ENCODE data around the gene SLC17A9. TPM values are rescaled to one million over a fixed set of nuclear protein-coding genes. Genes with fewer than 3 reads are reported as not detected.

The SLC17A9 gene
- total and polyA plus RNA-seq, 4 donors, result 2.4 to 17.3 (median 9.6) TPM

- H3K9me3 ChIP-seq (ENCODE audit: control insufficient read depth in 4 of 4, insufficient read depth in 3 of 4, low read length in 3 of 4), result peaks cover 0 to 20% (median 5%) of the 10 kb centered on the region in 4 donors
- H3K9ac ChIP-seq (ENCODE audit: insufficient read depth in 1 of 2, low read length in 2 of 2), result no peak overlapping the region
- no peak overlapping the region for H3K4me3 ChIP-seq
- ATAC-seq (ENCODE audit: insufficient read depth, low FRiP score) (no peak), DNase-seq (no peak)
- TF ChIP-seq, protein P1, sequence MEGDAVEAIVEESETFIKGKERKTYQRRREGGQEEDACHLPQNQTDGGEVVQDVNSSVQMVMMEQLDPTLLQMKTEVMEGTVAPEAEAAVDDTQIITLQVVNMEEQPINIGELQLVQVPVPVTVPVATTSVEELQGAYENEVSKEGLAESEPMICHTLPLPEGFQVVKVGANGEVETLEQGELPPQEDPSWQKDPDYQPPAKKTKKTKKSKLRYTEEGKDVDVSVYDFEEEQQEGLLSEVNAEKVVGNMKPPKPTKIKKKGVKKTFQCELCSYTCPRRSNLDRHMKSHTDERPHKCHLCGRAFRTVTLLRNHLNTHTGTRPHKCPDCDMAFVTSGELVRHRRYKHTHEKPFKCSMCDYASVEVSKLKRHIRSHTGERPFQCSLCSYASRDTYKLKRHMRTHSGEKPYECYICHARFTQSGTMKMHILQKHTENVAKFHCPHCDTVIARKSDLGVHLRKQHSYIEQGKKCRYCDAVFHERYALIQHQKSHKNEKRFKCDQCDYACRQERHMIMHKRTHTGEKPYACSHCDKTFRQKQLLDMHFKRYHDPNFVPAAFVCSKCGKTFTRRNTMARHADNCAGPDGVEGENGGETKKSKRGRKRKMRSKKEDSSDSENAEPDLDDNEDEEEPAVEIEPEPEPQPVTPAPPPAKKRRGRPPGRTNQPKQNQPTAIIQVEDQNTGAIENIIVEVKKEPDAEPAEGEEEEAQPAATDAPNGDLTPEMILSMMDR (IDR thresholded peaks at IDR 0.05; ENCODE audit: control extremely low read depth, extremely low read depth), result no peak
- no peaks in the 10 kb centered on the region for H3K4me1 ChIP-seq (ENCODE audit: control insufficient read depth in 5 of 5, insufficient read depth in 5 of 5, low read length in 5 of 5)
- H3K27me3 ChIP-seq (ENCODE audit: control insufficient read depth in 3 of 3, insufficient read depth in 3 of 3, low read length in 2 of 3), result peaks cover 28 to 54% (median 49%) of the 10 kb centered on the region in 3 donors
- 66 to 67% methylated on average over 21 of the region's 22 CpGs for WGBS, 2 donors
- H3K36me3 ChIP-seq (ENCODE audit: control insufficient read depth in 4 of 4, insufficient read depth in 4 of 4, low read length in 4 of 4), result no peaks in the 10 kb centered on the region
- H3K27ac ChIP-seq (ENCODE audit: low read depth in 1 of 2, low read length in 1 of 2), result no peak overlapping the region
Measured at GRCh38 chr20:63015662-63016361, 63.3 kb downstream of the SLC17A9 start.

DNA sequence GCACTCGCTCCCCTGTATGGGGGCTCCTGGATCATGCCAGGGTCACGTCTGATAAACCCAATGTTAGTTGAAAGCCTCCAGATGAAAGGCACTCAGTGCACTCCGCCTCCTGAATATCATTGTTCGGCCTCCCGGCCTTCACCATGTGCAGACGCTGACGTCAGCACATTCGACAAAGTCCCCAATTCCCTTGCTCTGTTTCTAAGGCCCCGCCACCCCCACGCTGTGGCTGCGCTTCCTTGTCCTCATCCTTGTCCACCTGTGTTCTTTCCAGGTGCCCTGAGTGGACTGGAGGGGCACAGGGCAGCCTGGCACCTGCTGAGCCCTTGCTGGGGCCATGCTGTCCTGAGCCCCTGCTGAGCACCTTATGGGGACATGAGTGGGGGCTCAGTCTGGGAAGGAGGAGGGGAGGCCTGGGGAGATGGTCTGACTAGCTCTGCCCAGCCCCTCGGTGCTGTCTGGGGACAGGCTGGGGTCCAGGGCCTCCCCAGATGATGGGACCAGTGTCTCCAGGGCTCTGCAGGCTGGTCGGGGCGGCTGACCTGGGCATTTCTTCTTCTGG is 64.1 kb downstream of the SLC17A9 start:
- 70 to 81% methylated on average over 14 of the region's 14 CpGs for WGBS, 2 donors
- Histone ChIP-seq H3K27me3 (ENCODE audit: control insufficient read depth in 3 of 3, insufficient read depth in 3 of 3, low read length in 2 of 3) (peaks cover 32 to 49% (median 42%) of the 10 kb centered on the region in 3 donors), H3K4me1 (ENCODE audit: control insufficient read depth in 5 of 5, insufficient read depth in 5 of 5, low read length in 5 of 5) (no peaks in the 10 kb centered on the region), H3K4me3 (no peak overlapping the region), H3K9me3 (ENCODE audit: control insufficient read depth in 4 of 4, insufficient read depth in 3 of 4, low read length in 3 of 4) (peaks cover 0 to 22% (median 5%) of the 10 kb centered on the region in 4 donors), H3K9ac (ENCODE audit: insufficient read depth in 1 of 2, low read length in 2 of 2) (no peak overlapping the region), H3K36me3 (ENCODE audit: control insufficient read depth in 4 of 4, insufficient read depth in 4 of 4, low read length in 4 of 4) (no peaks in the 10 kb centered on the region), H3K27ac (ENCODE audit: low read depth in 1 of 2, low read length in 1 of 2) (no peak overlapping the region)
- ATAC-seq (ENCODE audit: insufficient read depth, low FRiP score) (no peak), DNase-seq (no peak)
- TF ChIP-seq, protein P1 (IDR thresholded peaks at IDR 0.05; ENCODE audit: control extremely low read depth, extremely low read depth), result no peak

- H3K27me3 ChIP-seq (ENCODE audit: control insufficient read depth in 3 of 3, insufficient read depth in 3 of 3, low read length in 2 of 3), result peaks cover 36 to 46% (median 37%) of the 10 kb centered on the region in 3 donors
- H3K9ac ChIP-seq (ENCODE audit: insufficient read depth in 1 of 2, low read length in 2 of 2), result no peak overlapping the region
- H3K36me3 ChIP-seq (ENCODE audit: control insufficient read depth in 4 of 4, insufficient read depth in 4 of 4, low read length in 4 of 4), result no peaks in the 10 kb centered on the region
- H3K27ac ChIP-seq (ENCODE audit: low read depth in 1 of 2, low read length in 1 of 2), result no peak overlapping the region
- TF ChIP-seq, protein P1 (IDR thresholded peaks at IDR 0.05; ENCODE audit: control extremely low read depth, extremely low read depth), result no peak
- WGBS, 2 donors, result 72 to 81% methylated on average over 21 to 22 of the region's 22 CpGs
- ATAC-seq (ENCODE audit: insufficient read depth, low FRiP score), result no peak
- H3K9me3 ChIP-seq (ENCODE audit: control insufficient read depth in 4 of 4, insufficient read depth in 3 of 4, low read length in 3 of 4), result peaks cover 0 to 24% (median 5%) of the 10 kb centered on the region in 4 donors
- no peaks in the 10 kb centered on the region for H3K4me1 ChIP-seq (ENCODE audit: control insufficient read depth in 5 of 5, insufficient read depth in 5 of 5, low read length in 5 of 5)
- DNase-seq, result no peak
- H3K4me3 ChIP-seq, result no peak overlapping the region
Measured at GRCh38 chr20:63017076-63017825, 64.7 kb downstream of the SLC17A9 start.
